ENCODE measurements around the gene DLG2.

The DLG2 gene

GRCh38 chr11:83956119-83956697 lies 1670.9 kb downstream of the DLG2 start:
- no peaks in the 10 kb centered on the region for H3K9me3 ChIP-seq (ENCODE audit: control extremely low read depth in 1 of 5, control insufficient read depth in 4 of 5, insufficient read depth in 2 of 5, low read depth in 1 of 5, low read length in 4 of 5)
- no peaks in the 10 kb centered on the region for H3K36me3 ChIP-seq (ENCODE audit: control insufficient read depth in 4 of 4, insufficient read depth in 4 of 4, low read length in 3 of 4)
- DNase-seq = no peak
- 91% methylated on average over 8 of the region's 10 CpGs for WGBS (ENCODE audit: insufficient coverage)
- H3K4me1 ChIP-seq (ENCODE audit: control extremely low read depth in 1 of 4, control insufficient read depth in 4 of 4, insufficient read depth in 4 of 4, low read length in 3 of 4) = no peaks in the 10 kb centered on the region
- no peak overlapping the region for H3K27ac ChIP-seq (ENCODE audit: insufficient read depth in 1 of 2, low read depth in 1 of 2, low read length in 2 of 2, poor library complexity in 1 of 2, severe bottlenecking in 2 of 2)
- POLR2A ChIA-PET = no interaction called here
- H3K27me3 ChIP-seq (replicated peaks in 2 of 5; ENCODE audit: control insufficient read depth in 4 of 5, insufficient read depth in 5 of 5, low read length in 4 of 5) = no peaks in the 10 kb centered on the region
- CTCF ChIA-PET = interaction anchor here (1.1 kb wide), 1 partner anchor 9 kb away, joined by 3 read pairs; no protein-coding TSS in a partner anchor
- no peak overlapping the region for H3K4me3 ChIP-seq (ENCODE audit: control insufficient read depth in 1 of 7, extremely low read depth in 1 of 7, insufficient read depth in 4 of 7, low read depth in 2 of 7, low read length in 6 of 7)

DNA sequence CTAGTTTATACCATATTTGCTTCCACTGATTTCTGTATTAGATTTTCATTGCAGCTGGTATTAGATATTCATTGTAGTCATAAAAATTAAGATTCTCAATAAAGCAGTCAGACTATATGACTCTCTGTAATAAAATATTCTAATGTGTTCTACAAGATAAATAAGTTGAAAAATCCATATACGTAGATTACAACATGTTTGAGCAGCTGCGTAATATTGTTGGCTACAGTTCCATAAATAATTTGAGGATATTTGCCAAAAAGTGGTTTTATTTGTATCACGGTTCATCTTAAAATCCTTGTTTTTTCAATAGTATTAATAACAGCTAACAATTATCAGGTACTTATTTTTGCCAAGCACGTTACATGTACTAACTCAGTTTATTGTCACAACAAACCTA lies 1672.4 kb downstream of the DLG2 start:
- Histone ChIP-seq H3K4me3 (ENCODE audit: control insufficient read depth in 1 of 7, extremely low read depth in 1 of 7, insufficient read depth in 4 of 7, low read depth in 2 of 7, low read length in 6 of 7) (no peak overlapping the region), H3K27me3 (replicated peaks in 2 of 5; ENCODE audit: control insufficient read depth in 4 of 5, insufficient read depth in 5 of 5, low read length in 4 of 5) (no peaks in the 10 kb centered on the region), H3K36me3 (ENCODE audit: control insufficient read depth in 4 of 4, insufficient read depth in 4 of 4, low read length in 3 of 4) (no peaks in the 10 kb centered on the region), H3K27ac (ENCODE audit: insufficient read depth in 1 of 2, low read depth in 1 of 2, low read length in 2 of 2, poor library complexity in 1 of 2, severe bottlenecking in 2 of 2) (no peak overlapping the region), H3K9me3 (ENCODE audit: control extremely low read depth in 1 of 5, control insufficient read depth in 4 of 5, insufficient read depth in 2 of 5, low read depth in 1 of 5, low read length in 4 of 5) (no peaks in the 10 kb centered on the region), H3K4me1 (ENCODE audit: control extremely low read depth in 1 of 4, control insufficient read depth in 4 of 4, insufficient read depth in 4 of 4, low read length in 3 of 4) (no peaks in the 10 kb centered on the region)
- DNase-seq = no peak
- WGBS (ENCODE audit: insufficient coverage) = no CpG with 5 or more reads among the region's 4 CpGs
- ChIA-PET POLR2A (no interaction called here), CTCF (no interaction called here)

DNA sequence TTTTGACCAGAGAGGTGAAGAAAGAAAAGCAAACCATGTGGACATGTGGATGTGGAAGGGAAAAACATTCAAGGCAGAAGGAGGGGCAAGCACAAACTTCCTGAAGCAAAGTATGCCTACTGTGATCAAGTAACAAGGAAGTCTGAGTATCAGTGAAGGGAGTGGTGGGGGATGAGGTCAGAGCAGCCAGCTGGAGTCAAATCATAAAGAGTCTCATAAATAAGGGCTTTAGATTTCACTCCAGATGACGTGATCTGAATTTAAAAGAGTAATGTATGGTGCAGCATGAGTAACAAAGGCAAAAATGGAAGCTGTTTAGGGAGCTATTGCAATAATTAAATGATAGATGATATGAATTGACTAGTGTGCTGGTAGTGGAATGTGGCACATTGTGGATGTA lies 1675.6 kb downstream of the DLG2 start:
- POLR2A ChIA-PET = no interaction called here
- CTCF ChIA-PET = no interaction called here
- no peaks in the 10 kb centered on the region for H3K27me3 ChIP-seq (replicated peaks in 2 of 5; ENCODE audit: control insufficient read depth in 4 of 5, insufficient read depth in 5 of 5, low read length in 4 of 5)
- no peaks in the 10 kb centered on the region for H3K4me1 ChIP-seq (ENCODE audit: control extremely low read depth in 1 of 4, control insufficient read depth in 4 of 4, insufficient read depth in 4 of 4, low read length in 3 of 4)
- no peak overlapping the region for H3K4me3 ChIP-seq (ENCODE audit: control insufficient read depth in 1 of 7, extremely low read depth in 1 of 7, insufficient read depth in 4 of 7, low read depth in 2 of 7, low read length in 6 of 7)
- DNase-seq = no peak
- 75% methylated on average over 1 of the region's 1 CpG for WGBS (ENCODE audit: insufficient coverage)
- no peak overlapping the region for H3K27ac ChIP-seq (ENCODE audit: insufficient read depth in 1 of 2, low read depth in 1 of 2, low read length in 2 of 2, poor library complexity in 1 of 2, severe bottlenecking in 2 of 2)
- H3K9me3 ChIP-seq (ENCODE audit: control extremely low read depth in 1 of 5, control insufficient read depth in 4 of 5, insufficient read depth in 2 of 5, low read depth in 1 of 5, low read length in 4 of 5) = no peaks in the 10 kb centered on the region
- H3K36me3 ChIP-seq (ENCODE audit: control insufficient read depth in 4 of 4, insufficient read depth in 4 of 4, low read length in 3 of 4) = no peaks in the 10 kb centered on the region

DNA sequence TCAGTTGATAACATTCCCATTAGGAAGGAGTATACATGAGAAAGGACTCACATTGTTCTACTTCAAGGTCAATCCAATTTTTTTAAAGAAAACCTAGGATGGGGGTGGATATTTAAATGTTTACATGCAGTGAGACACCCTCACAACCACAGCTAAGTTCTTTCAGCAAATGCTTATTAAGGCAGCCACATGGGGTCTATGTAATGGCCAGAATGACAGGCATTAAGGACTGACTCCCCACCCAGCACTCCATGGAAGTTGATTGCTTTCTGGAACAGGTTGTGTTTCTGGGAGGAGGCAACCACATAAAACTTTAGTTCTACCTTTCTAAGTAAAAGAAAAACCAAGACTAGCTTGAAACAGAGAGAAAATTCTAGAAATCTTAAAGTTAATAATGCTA lies 1678.9 kb downstream of the DLG2 start:
- Histone ChIP-seq H3K4me3 (ENCODE audit: control insufficient read depth in 1 of 7, extremely low read depth in 1 of 7, insufficient read depth in 4 of 7, low read depth in 2 of 7, low read length in 6 of 7) (no peak overlapping the region), H3K36me3 (ENCODE audit: control insufficient read depth in 4 of 4, insufficient read depth in 4 of 4, low read length in 3 of 4) (no peaks in the 10 kb centered on the region), H3K4me1 (ENCODE audit: control extremely low read depth in 1 of 4, control insufficient read depth in 4 of 4, insufficient read depth in 4 of 4, low read length in 3 of 4) (no peaks in the 10 kb centered on the region), H3K9me3 (ENCODE audit: control extremely low read depth in 1 of 5, control insufficient read depth in 4 of 5, insufficient read depth in 2 of 5, low read depth in 1 of 5, low read length in 4 of 5) (no peaks in the 10 kb centered on the region), H3K27ac (ENCODE audit: insufficient read depth in 1 of 2, low read depth in 1 of 2, low read length in 2 of 2, poor library complexity in 1 of 2, severe bottlenecking in 2 of 2) (no peak overlapping the region), H3K27me3 (replicated peaks in 2 of 5; ENCODE audit: control insufficient read depth in 4 of 5, insufficient read depth in 5 of 5, low read length in 4 of 5) (no peaks in the 10 kb centered on the region)
- POLR2A ChIA-PET = no interaction called here
- CTCF ChIA-PET = no interaction called here
- no peak for DNase-seq

DNA sequence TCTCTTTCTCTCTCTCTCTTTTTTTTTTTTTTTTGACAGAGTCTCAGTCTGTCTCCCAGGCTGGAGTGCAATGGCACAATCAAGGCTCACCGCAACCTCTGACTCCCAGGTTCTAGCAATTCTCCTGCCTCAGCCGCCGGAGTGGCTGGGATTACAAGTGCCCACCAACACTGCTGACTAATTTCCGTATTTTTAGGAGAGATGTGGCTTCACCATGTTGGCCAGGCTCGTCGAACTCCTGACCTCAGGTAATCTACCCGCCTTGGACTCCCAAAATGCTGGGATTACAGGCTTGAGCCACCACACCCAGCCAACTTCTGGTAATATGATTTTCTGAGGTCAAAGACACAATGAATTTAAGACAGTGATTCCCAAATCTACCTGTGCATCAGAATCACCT lies 1681.2 kb downstream of the DLG2 start:
- Histone ChIP-seq H3K4me1 (ENCODE audit: control extremely low read depth in 1 of 4, control insufficient read depth in 4 of 4, insufficient read depth in 4 of 4, low read length in 3 of 4) (no peaks in the 10 kb centered on the region), H3K27ac (ENCODE audit: insufficient read depth in 1 of 2, low read depth in 1 of 2, low read length in 2 of 2, poor library complexity in 1 of 2, severe bottlenecking in 2 of 2) (no peak overlapping the region), H3K36me3 (ENCODE audit: control insufficient read depth in 4 of 4, insufficient read depth in 4 of 4, low read length in 3 of 4) (no peaks in the 10 kb centered on the region), H3K4me3 (ENCODE audit: control insufficient read depth in 1 of 7, extremely low read depth in 1 of 7, insufficient read depth in 4 of 7, low read depth in 2 of 7, low read length in 6 of 7) (no peak overlapping the region), H3K27me3 (replicated peaks in 2 of 5; ENCODE audit: control insufficient read depth in 4 of 5, insufficient read depth in 5 of 5, low read length in 4 of 5) (no peaks in the 10 kb centered on the region), H3K9me3 (ENCODE audit: control extremely low read depth in 1 of 5, control insufficient read depth in 4 of 5, insufficient read depth in 2 of 5, low read depth in 1 of 5, low read length in 4 of 5) (no peaks in the 10 kb centered on the region)
- ChIA-PET POLR2A (no interaction called here), CTCF (no interaction called here)
- DNase-seq = no peak
- WGBS (ENCODE audit: insufficient coverage) = 92% methylated on average over 7 of the region's 7 CpGs

DNA sequence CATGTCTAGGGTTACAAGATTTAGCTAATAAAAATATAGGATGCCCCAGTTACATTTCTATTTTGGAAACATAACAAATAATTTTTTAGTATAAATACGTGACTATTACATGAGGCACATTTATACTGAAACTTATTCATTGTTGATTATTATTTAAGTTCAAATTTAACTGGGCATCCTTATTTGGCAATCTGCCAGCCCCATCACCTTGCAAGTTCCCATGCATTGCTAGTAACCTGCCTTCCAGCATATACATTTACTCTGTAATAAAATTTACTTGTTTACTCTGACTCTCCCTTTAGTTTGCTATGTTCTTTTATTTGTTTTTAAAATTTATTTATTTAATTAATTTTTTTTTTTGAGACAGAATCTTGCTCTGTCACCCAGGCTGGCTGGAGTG lies 1686.1 kb downstream of the DLG2 start:
- Histone ChIP-seq H3K4me3 (ENCODE audit: control insufficient read depth in 1 of 7, extremely low read depth in 1 of 7, insufficient read depth in 4 of 7, low read depth in 2 of 7, low read length in 6 of 7) (no peak overlapping the region), H3K27me3 (replicated peaks in 2 of 5; ENCODE audit: control insufficient read depth in 4 of 5, insufficient read depth in 5 of 5, low read length in 4 of 5) (no peaks in the 10 kb centered on the region), H3K27ac (ENCODE audit: insufficient read depth in 1 of 2, low read depth in 1 of 2, low read length in 2 of 2, poor library complexity in 1 of 2, severe bottlenecking in 2 of 2) (no peak overlapping the region), H3K4me1 (ENCODE audit: control extremely low read depth in 1 of 4, control insufficient read depth in 4 of 4, insufficient read depth in 4 of 4, low read length in 3 of 4) (no peaks in the 10 kb centered on the region), H3K9me3 (ENCODE audit: control extremely low read depth in 1 of 5, control insufficient read depth in 4 of 5, insufficient read depth in 2 of 5, low read depth in 1 of 5, low read length in 4 of 5) (no peaks in the 10 kb centered on the region), H3K36me3 (ENCODE audit: control insufficient read depth in 4 of 4, insufficient read depth in 4 of 4, low read length in 3 of 4) (no peaks in the 10 kb centered on the region)
- no CpG with 5 or more reads among the region's 1 CpG for WGBS (ENCODE audit: insufficient coverage)
- POLR2A ChIA-PET = no interaction called here
- no peak for DNase-seq
- CTCF ChIA-PET = no interaction called here

- Histone ChIP-seq H3K36me3 (ENCODE audit: control insufficient read depth in 4 of 4, insufficient read depth in 4 of 4, low read length in 3 of 4) (no peaks in the 10 kb centered on the region), H3K9me3 (ENCODE audit: control extremely low read depth in 1 of 5, control insufficient read depth in 4 of 5, insufficient read depth in 2 of 5, low read depth in 1 of 5, low read length in 4 of 5) (no peaks in the 10 kb centered on the region), H3K4me3 (ENCODE audit: control insufficient read depth in 1 of 7, extremely low read depth in 1 of 7, insufficient read depth in 4 of 7, low read depth in 2 of 7, low read length in 6 of 7) (no peak overlapping the region), H3K4me1 (ENCODE audit: control extremely low read depth in 1 of 4, control insufficient read depth in 4 of 4, insufficient read depth in 4 of 4, low read length in 3 of 4) (no peaks in the 10 kb centered on the region), H3K27me3 (replicated peaks in 2 of 5; ENCODE audit: control insufficient read depth in 4 of 5, insufficient read depth in 5 of 5, low read length in 4 of 5) (no peaks in the 10 kb centered on the region), H3K27ac (ENCODE audit: insufficient read depth in 1 of 2, low read depth in 1 of 2, low read length in 2 of 2, poor library complexity in 1 of 2, severe bottlenecking in 2 of 2) (no peak overlapping the region)
- WGBS (ENCODE audit: insufficient coverage) = 80% methylated on average over 1 of the region's 1 CpG
- ChIA-PET POLR2A (no interaction called here), CTCF (no interaction called here)
- no peak for DNase-seq
Measured at GRCh38 chr11:83938148-83938547, 1689.0 kb downstream of the DLG2 start.

Data from common myeloid progenitor, CD34-positive (primary cell).